GM23338 (cell line): Measurements from ENCODE around the gene TMEM147.

ENCODE experiments used
- CTCF ChIP-seq, 2 experiments: fragments of 200-600 bp in 1 of 2; sonication (generic) in 1 of 2; conservative IDR thresholded peaks; 2 replicates each; pipeline versions ENCODE4 v1.5.1 to v1.6.1; 2016 to 2017; ENCODE audit warnings: antibody characterized with exemption in 2 of 2, low read depth in 2 of 2, mild to moderate bottlenecking in 2 of 2, moderate library complexity in 1 of 2
- EZH2 ChIP-seq: fragments of 200-600 bp; sonication (generic); IDR thresholded peaks from one replicate; pipeline ENCODE4 v1.8.0; 2017; ENCODE audit warnings: antibody characterized with exemption, mild to moderate bottlenecking, low read depth; ENCODE audit not compliant: unreplicated experiment

DNA sequence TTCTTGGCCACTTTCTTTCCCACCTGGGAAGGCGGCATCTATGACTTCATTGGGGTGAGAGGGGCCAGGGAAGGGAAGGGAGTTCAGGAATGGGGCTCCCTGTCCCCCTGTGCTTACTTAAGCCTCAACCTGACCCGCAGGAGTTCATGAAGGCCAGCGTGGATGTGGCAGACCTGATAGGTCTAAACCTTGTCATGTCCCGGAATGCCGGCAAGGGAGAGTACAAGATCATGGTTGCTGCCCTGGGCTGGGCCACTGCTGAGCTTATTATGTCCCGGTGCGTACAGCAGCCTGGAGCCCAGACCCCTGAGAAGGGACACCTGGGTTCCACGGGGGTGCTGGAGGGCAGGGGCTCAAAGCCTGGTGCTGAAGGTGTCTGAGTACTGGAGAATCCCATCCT is 1.1 kb downstream of the TMEM147 start:
- TF ChIP-seq CTCF (conservative IDR thresholded peaks at IDR 0.05; ENCODE audit: low read depth in 2 of 2) (no peak), EZH2 (no peak)
